ENCODE results near the gene MTURN. TPM values are rescaled to one million over a fixed set of nuclear protein-coding genes. Genes with fewer than 3 reads are reported as not detected.

MTURN gene
- total and polyA plus RNA-seq, 8 donors: 8.7 to 14.9 (median 11.4) TPM

GRCh38 chr7:30196408-30196807 is 61.6 kb downstream of the MTURN start:
- no peak for DNase-seq
- ATAC-seq: no peak
- intact Hi-C loops (cut with DNase I): no loop called here
- no peaks in the 10 kb centered on the region for H3K9me3 ChIP-seq
- no peaks in the 10 kb centered on the region for H3K36me3 ChIP-seq
- no peak overlapping the region for H3K4me3 ChIP-seq
- no peak for FAIRE-seq
- H3K27me3 ChIP-seq: no peaks in the 10 kb centered on the region
- TF ChIP-seq, protein P1, sequence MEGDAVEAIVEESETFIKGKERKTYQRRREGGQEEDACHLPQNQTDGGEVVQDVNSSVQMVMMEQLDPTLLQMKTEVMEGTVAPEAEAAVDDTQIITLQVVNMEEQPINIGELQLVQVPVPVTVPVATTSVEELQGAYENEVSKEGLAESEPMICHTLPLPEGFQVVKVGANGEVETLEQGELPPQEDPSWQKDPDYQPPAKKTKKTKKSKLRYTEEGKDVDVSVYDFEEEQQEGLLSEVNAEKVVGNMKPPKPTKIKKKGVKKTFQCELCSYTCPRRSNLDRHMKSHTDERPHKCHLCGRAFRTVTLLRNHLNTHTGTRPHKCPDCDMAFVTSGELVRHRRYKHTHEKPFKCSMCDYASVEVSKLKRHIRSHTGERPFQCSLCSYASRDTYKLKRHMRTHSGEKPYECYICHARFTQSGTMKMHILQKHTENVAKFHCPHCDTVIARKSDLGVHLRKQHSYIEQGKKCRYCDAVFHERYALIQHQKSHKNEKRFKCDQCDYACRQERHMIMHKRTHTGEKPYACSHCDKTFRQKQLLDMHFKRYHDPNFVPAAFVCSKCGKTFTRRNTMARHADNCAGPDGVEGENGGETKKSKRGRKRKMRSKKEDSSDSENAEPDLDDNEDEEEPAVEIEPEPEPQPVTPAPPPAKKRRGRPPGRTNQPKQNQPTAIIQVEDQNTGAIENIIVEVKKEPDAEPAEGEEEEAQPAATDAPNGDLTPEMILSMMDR (IDR thresholded peaks at IDR 0.05): no peak
- no peak overlapping the region for H3K27ac ChIP-seq
- H3K4me1 ChIP-seq: no peaks in the 10 kb centered on the region

GRCh38 chr7:30197438-30197837 is 62.7 kb downstream of the MTURN start:
- Histone ChIP-seq H3K27me3 (no peaks in the 10 kb centered on the region), H3K4me1 (no peaks in the 10 kb centered on the region), H3K27ac (no peak overlapping the region), H3K36me3 (no peaks in the 10 kb centered on the region), H3K9me3 (no peaks in the 10 kb centered on the region), H3K4me3 (no peak overlapping the region)
- FAIRE-seq (no peak), DNase-seq (no peak), ATAC-seq (no peak)
- TF ChIP-seq, protein P1 (IDR thresholded peaks at IDR 0.05): no peak
- WGBS, 2 donors: 93 to 95% methylated on average over 1 of the region's 1 CpG
- intact Hi-C loops (cut with DNase I): no loop called here

DNA sequence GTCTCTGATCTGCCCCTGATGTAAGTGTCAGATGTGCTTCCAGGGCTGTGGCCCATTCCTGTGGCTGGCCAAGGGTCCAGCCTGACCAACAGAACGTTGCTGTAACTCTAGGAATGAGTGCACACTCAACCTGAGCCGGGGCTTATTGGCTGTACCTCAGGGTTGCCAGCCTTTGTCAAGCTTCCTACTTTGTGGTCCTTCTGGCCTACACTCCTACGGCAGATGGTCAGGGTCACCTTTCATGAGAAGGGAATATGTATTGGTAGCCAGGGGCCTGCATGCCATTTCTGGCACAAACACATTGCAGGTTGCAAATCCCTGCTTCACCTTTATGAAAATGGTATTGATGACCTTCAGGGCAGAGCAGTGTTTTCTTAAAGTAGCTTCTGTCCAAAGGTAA is 64.5 kb downstream of the MTURN start:
- no peak for FAIRE-seq
- Histone ChIP-seq H3K36me3 (no peaks in the 10 kb centered on the region), H3K27me3 (no peaks in the 10 kb centered on the region), H3K27ac (no peak overlapping the region), H3K4me1 (no peaks in the 10 kb centered on the region), H3K4me3 (no peak overlapping the region), H3K9me3 (no peaks in the 10 kb centered on the region)
- 86 to 87% methylated on average over 3 of the region's 3 CpGs for WGBS, 2 donors
- intact Hi-C loops (cut with DNase I): no loop called here
- no peak for DNase-seq
- TF ChIP-seq, protein P1 (IDR thresholded peaks at IDR 0.05): no peak
- no peak for ATAC-seq

- WGBS, 2 donors: 66 to 70% methylated on average over 2 of the region's 2 CpGs
Observed at GRCh38 chr7:30200591-30200990, 65.8 kb downstream of the MTURN start.

DNA sequence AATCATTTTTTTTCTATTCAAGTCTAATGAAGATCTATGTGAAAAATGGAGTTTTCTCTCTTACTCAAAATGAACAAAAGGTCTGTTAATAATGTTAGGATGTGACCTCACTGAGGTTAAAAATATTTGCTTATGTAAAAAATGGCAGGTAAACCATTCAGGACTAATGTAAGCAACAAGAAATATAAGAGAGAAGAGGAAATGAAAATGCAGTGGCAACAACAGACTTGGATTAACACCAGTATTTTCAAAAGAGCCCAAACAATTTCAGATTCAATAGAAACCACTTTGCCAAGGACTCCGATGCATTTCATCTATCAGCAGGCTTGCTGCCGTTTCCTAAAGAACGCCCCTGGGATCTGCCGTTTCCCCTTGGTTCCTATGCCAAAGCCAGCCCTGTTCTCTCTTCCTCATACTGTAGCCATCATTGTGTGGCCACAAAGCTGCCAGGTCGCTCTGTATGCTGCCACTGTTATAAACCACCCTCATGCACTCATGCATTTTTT is 66.4 kb downstream of the MTURN start:
- ATAC-seq: peak in 3 of 4 donors; percentile 30 to 41 (median 31)
- Histone ChIP-seq H3K4me1 (no peaks in the 10 kb centered on the region), H3K4me3 (no peak overlapping the region), H3K27me3 (no peaks in the 10 kb centered on the region), H3K9me3 (no peaks in the 10 kb centered on the region), H3K36me3 (no peaks in the 10 kb centered on the region), H3K27ac (peak overlapping the region in 1 of 4 donors; percentile 28)
- intact Hi-C loops (cut with DNase I): no loop called here
- 84 to 89% methylated on average over 5 of the region's 5 CpGs for WGBS, 2 donors
- TF ChIP-seq, protein P1 (IDR thresholded peaks at IDR 0.05): no peak
- FAIRE-seq: no peak
- no peak for DNase-seq

More at GRCh38 chr7:30200591-30200990, 65.8 kb downstream of the MTURN start:
- H3K27me3 ChIP-seq: no peaks in the 10 kb centered on the region
- H3K9me3 ChIP-seq: no peaks in the 10 kb centered on the region
- DNase-seq (no peak), ATAC-seq (no peak), FAIRE-seq (no peak)
- intact Hi-C loops (cut with DNase I): no loop called here
- no peaks in the 10 kb centered on the region for H3K4me1 ChIP-seq
- TF ChIP-seq, protein P1 (IDR thresholded peaks at IDR 0.05): no peak
- H3K36me3 ChIP-seq: no peaks in the 10 kb centered on the region
- H3K27ac ChIP-seq: no peak overlapping the region
- no peak overlapping the region for H3K4me3 ChIP-seq
